HG03280 (cell line): ENCODE results near the gene SRCIN1.

Experiments used
- ATAC-seq: cut with Tn5 transposase; IDR thresholded peaks from one replicate; pipeline ENCODE4 v1.9.1; 2021; ENCODE audit warnings: mild to moderate bottlenecking, moderate library complexity; ENCODE audit not compliant: unreplicated experiment

Gene SRCIN1

GRCh38 chr17:38566666-38567031 lies 39.1 kb downstream of the SRCIN1 start:
- no peak for ATAC-seq

GRCh38 chr17:38565853-38566665 lies 39.7 kb downstream of the SRCIN1 start:
- no peak for ATAC-seq

GRCh38 chr17:38564869-38565268 lies 40.9 kb downstream of the SRCIN1 start:
- ATAC-seq, result no peak

- ATAC-seq, result no peak
These were observed 41.4 kb downstream of the SRCIN1 start for GRCh38 chr17:38564254-38564837.

GRCh38 chr17:38563362-38564253 lies 42.1 kb downstream of the SRCIN1 start:
- ATAC-seq, result no peak

- ATAC-seq, result no peak
These were observed 42.8 kb downstream of the SRCIN1 start for GRCh38 chr17:38562903-38563302.

- ATAC-seq, result no peak
These were observed 43.6 kb downstream of the SRCIN1 start for GRCh38 chr17:38562215-38562569.

GRCh38 chr17:38561416-38562214 lies 44.1 kb downstream of the SRCIN1 start:
- no peak for ATAC-seq

GRCh38 chr17:38560503-38561318 lies 45.0 kb downstream of the SRCIN1 start:
- ATAC-seq, result no peak

- no peak for ATAC-seq
These were observed 45.9 kb downstream of the SRCIN1 start for GRCh38 chr17:38559880-38560230.

- peak; percentile 71 for ATAC-seq
These were observed 46.5 kb downstream of the SRCIN1 start for GRCh38 chr17:38559051-38559879.

GRCh38 chr17:38558728-38559050 lies 47.1 kb downstream of the SRCIN1 start:
- no peak for ATAC-seq

- peak; percentile 69 for ATAC-seq
These were observed 47.7 kb downstream of the SRCIN1 start for GRCh38 chr17:38557836-38558727.

- ATAC-seq, result no peak
These were observed 48.4 kb downstream of the SRCIN1 start for GRCh38 chr17:38557396-38557795.

- no peak for ATAC-seq
These were observed 49.5 kb downstream of the SRCIN1 start for GRCh38 chr17:38556239-38556638.

- ATAC-seq, result no peak
These were observed 51.1 kb downstream of the SRCIN1 start for GRCh38 chr17:38554430-38555350.

GRCh38 chr17:38552343-38552742 lies 53.4 kb downstream of the SRCIN1 start:
- ATAC-seq, result no peak
